GM15510 (cell line): Measurements from ENCODE around the gene INPP5D.
A peak's percentile ranks its signal among the peaks of the same experiment; 100 is the strongest.

Source experiments
- POLR2A ChIP-seq: IDR thresholded peaks from 3 replicates; pipeline ENCODE4 v1.6.1; 2011; ENCODE audit warnings: borderline replicate concordance; ENCODE audit not compliant: insufficient read length; ENCODE audit errors: extremely low read depth

Gene INPP5D

GRCh38 chr2:233059797-233060500, at the start of gene INPP5D:
Gene INPP5D (plus strand): TSS chr2:233060342. CDS start chr2:233060479, 137 bp downstream.
- peak; percentile 89 for TF ChIP-seq POLR2A

GRCh38 chr2:233010569-233011267, 49.4 kb upstream of the INPP5D start:
- no peak for TF ChIP-seq POLR2A

GRCh38 chr2:233011268-233011650, 48.9 kb upstream of the INPP5D start:
- TF ChIP-seq POLR2A = no peak

GRCh38 chr2:233011702-233012131, 48.4 kb upstream of the INPP5D start:
- TF ChIP-seq POLR2A = no peak

GRCh38 chr2:233012301-233012971, 47.7 kb upstream of the INPP5D start:
- no peak for TF ChIP-seq POLR2A

- TF ChIP-seq POLR2A = no peak
Measured at GRCh38 chr2:233013027-233013461, 47.1 kb upstream of the INPP5D start, which contains the start of gene NGEF. Gene NGEF (minus strand): TSS chr2:233013256. CDS start chr2:232974890, 38,366 bp downstream.

GRCh38 chr2:233013650-233014049, 46.5 kb upstream of the INPP5D start:
- TF ChIP-seq POLR2A = no peak

- TF ChIP-seq POLR2A = no peak
Measured at GRCh38 chr2:233015019-233015645, 45.0 kb upstream of the INPP5D start.

GRCh38 chr2:233017947-233018346, 42.2 kb upstream of the INPP5D start:
- no peak for TF ChIP-seq POLR2A

GRCh38 chr2:233020454-233020853, 39.7 kb upstream of the INPP5D start:
- TF ChIP-seq POLR2A = no peak

GRCh38 chr2:233021771-233022170, 38.4 kb upstream of the INPP5D start:
- TF ChIP-seq POLR2A = no peak

GRCh38 chr2:233022561-233022960, 37.6 kb upstream of the INPP5D start:
- no peak for TF ChIP-seq POLR2A

GRCh38 chr2:233023007-233023760, 37.0 kb upstream of the INPP5D start:
- no peak for TF ChIP-seq POLR2A

GRCh38 chr2:233023761-233024410, 36.3 kb upstream of the INPP5D start:
- no peak for TF ChIP-seq POLR2A
